ENCODE data around the gene PRKCH. TPM values are rescaled to one million over a fixed set of nuclear protein-coding genes. Genes with fewer than 3 reads are reported as not detected.

Gene PRKCH
- total and polyA plus RNA-seq, 2 of the 13 experiments (the other 11 are each of a cell fraction or from before 2014, with no cell fraction given): 0.48 to 1.3 TPM

- TF ChIP-seq SRSF9 (IDR thresholded peaks at IDR 0.05; ENCODE audit: borderline replicate concordance, insufficient read depth, low read depth, low read length, poor library complexity, severe bottlenecking): no peak
- TF ChIP-seq ZGPAT (CRISPR knock-in tag; IDR thresholded peaks at IDR 0.05): peak; percentile 70; the same call in 1 of the 2 replicates
- no peak for TF ChIP-seq PHF20 (CRISPR knock-in tag; IDR thresholded peaks at IDR 0.05)
- TF ChIP-seq KMT2B (CRISPR knock-in tag; IDR thresholded peaks at IDR 0.05): peak; percentile 26; the same call in 1 of the 2 replicates
- TF ChIP-seq ZFP36L2 (CRISPR knock-in tag; IDR thresholded peaks at IDR 0.05): no peak
- TF ChIP-seq ZBTB49 (CRISPR knock-in tag; IDR thresholded peaks at IDR 0.05; ENCODE audit: borderline replicate concordance): no peak
- no peak for TF ChIP-seq JDP2 (CRISPR knock-in tag; IDR thresholded peaks at IDR 0.05; ENCODE audit: borderline replicate concordance)
- TF ChIP-seq ZNF34 (CRISPR knock-in tag; IDR thresholded peaks at IDR 0.05; ENCODE audit: borderline replicate concordance): no peak
- no peak for TF ChIP-seq KDM3A (CRISPR knock-in tag; IDR thresholded peaks at IDR 0.05; ENCODE audit: low read depth)
- no peak for TF ChIP-seq U2AF1 (optimal IDR thresholded peaks at IDR 0.05; ENCODE audit: low read depth, low read length)
- TF ChIP-seq ZNF749 (CRISPR knock-in tag; IDR thresholded peaks at IDR 0.05; ENCODE audit: borderline replicate concordance): no peak
- TF ChIP-seq ZNF747 (CRISPR knock-in tag; IDR thresholded peaks at IDR 0.05; ENCODE audit: borderline replicate concordance): 0 out of 2 replicates have a peak, but pooled peaks have one; percentile 46
- no peak for TF ChIP-seq TMF1 (CRISPR knock-in tag; IDR thresholded peaks at IDR 0.05; ENCODE audit: low read depth)
- TF ChIP-seq ZNF619 (CRISPR knock-in tag; IDR thresholded peaks at IDR 0.05): no peak
- no peak for TF ChIP-seq ZBTB21 (CRISPR knock-in tag; IDR thresholded peaks at IDR 0.05)
- no peak for TF ChIP-seq ZNF660 (CRISPR knock-in tag; IDR thresholded peaks at IDR 0.05; ENCODE audit: borderline replicate concordance, low read depth)
- no peak; a peak in 1 of 4 replicates for TF ChIP-seq EP300 (IDR thresholded peaks at IDR 0.05; ENCODE audit: low read depth in 2 of 2, low read length in 2 of 2)
- TF ChIP-seq EP300 (CRISPR knock-in tag; IDR thresholded peaks at IDR 0.05; ENCODE audit: borderline replicate concordance): no peak
- no peak for TF ChIP-seq HOXA9 (CRISPR knock-in tag; IDR thresholded peaks at IDR 0.05; ENCODE audit: borderline replicate concordance)
- TF ChIP-seq TBX3 (IDR thresholded peaks at IDR 0.05; ENCODE audit: borderline replicate concordance): no peak
- TF ChIP-seq POLR2AphosphoS5 (IDR thresholded peaks at IDR 0.05; ENCODE audit: low read depth, low read length): peak; percentile 81
- no peak for TF ChIP-seq ATF4 (CRISPR knock-in tag; IDR thresholded peaks at IDR 0.05)
- no peak for TF ChIP-seq ZEB1 (IDR thresholded peaks at IDR 0.05; ENCODE audit: insufficient replicate concordance, low read depth)
These were observed 238.3 kb downstream of the PRKCH start (continued) for GRCh38 chr14:61559641-61560201.
